ENCODE results near the gene ASB2.

Gene ASB2

GRCh38 chr14:93976477-93977057 is at the start of gene ASB2:
ASB2 (minus strand) TSS chr14:93976570; CDS start chr14:93964539, 12,031 bp downstream.
- DNase-seq (ENCODE audit: low spot score): no peak

- no peak for DNase-seq (ENCODE audit: low spot score)
Measured at GRCh38 chr14:94025720-94026119, 49.4 kb upstream of the ASB2 start.

- no peak for DNase-seq (ENCODE audit: low spot score)
Measured at GRCh38 chr14:94024549-94024948, 48.2 kb upstream of the ASB2 start.

- no peak for DNase-seq (ENCODE audit: low spot score)
Measured at GRCh38 chr14:94022532-94023411, 46.4 kb upstream of the ASB2 start.

- no peak for DNase-seq (ENCODE audit: low spot score)
Measured at GRCh38 chr14:94021416-94022157, 45.2 kb upstream of the ASB2 start.

- DNase-seq (ENCODE audit: low spot score): no peak
Measured at GRCh38 chr14:94021001-94021400, 44.6 kb upstream of the ASB2 start.

- DNase-seq (ENCODE audit: low spot score): no peak
Measured at GRCh38 chr14:94020267-94020666, 43.9 kb upstream of the ASB2 start.

GRCh38 chr14:94019329-94019728 is 43.0 kb upstream of the ASB2 start:
- DNase-seq (ENCODE audit: low spot score): no peak

- no peak for DNase-seq (ENCODE audit: low spot score)
Measured at GRCh38 chr14:94018308-94018707, 41.9 kb upstream of the ASB2 start.

- DNase-seq (ENCODE audit: low spot score): no peak
Measured at GRCh38 chr14:94016446-94016976, 40.1 kb upstream of the ASB2 start.

- no peak for DNase-seq (ENCODE audit: low spot score)
Measured at GRCh38 chr14:94015223-94015622, 38.9 kb upstream of the ASB2 start.

- DNase-seq (ENCODE audit: low spot score): no peak
Measured at GRCh38 chr14:94014382-94014781, 38.0 kb upstream of the ASB2 start.

- no peak for DNase-seq (ENCODE audit: low spot score)
Measured at GRCh38 chr14:94011795-94012194, 35.4 kb upstream of the ASB2 start.

GRCh38 chr14:94010625-94011024 is 34.3 kb upstream of the ASB2 start:
- no peak for DNase-seq (ENCODE audit: low spot score)

GRCh38 chr14:94009767-94010166 is 33.4 kb upstream of the ASB2 start:
- DNase-seq (ENCODE audit: low spot score): no peak

GRCh38 chr14:94008234-94008633 is 31.9 kb upstream of the ASB2 start:
- DNase-seq (ENCODE audit: low spot score): no peak

GRCh38 chr14:94005324-94006073 is 29.1 kb upstream of the ASB2 start:
- DNase-seq (ENCODE audit: low spot score): no peak

GRCh38 chr14:94004015-94004414 is 27.6 kb upstream of the ASB2 start:
- DNase-seq (ENCODE audit: low spot score): no peak

- DNase-seq (ENCODE audit: low spot score): no peak
Measured at GRCh38 chr14:94003397-94003796, 27.0 kb upstream of the ASB2 start.

- DNase-seq (ENCODE audit: low spot score): peak; percentile 83
Measured at GRCh38 chr14:94001501-94002396, 25.4 kb upstream of the ASB2 start.

- no peak for DNase-seq (ENCODE audit: low spot score)
Measured at GRCh38 chr14:94001016-94001415, 24.6 kb upstream of the ASB2 start.

All from HuH-7.5 (cell line).